Activated naive CD4-positive, alpha-beta T cell treated with anti-CD3 and anti-CD28 coated beads, Interleukin-2, amount 50 U/mL, for 72 hours (primary cell): ENCODE data around the gene MACROD2. TPM values are rescaled to one million over a fixed set of nuclear protein-coding genes. Genes with fewer than 3 reads are reported as not detected.
"Not testable (repeated sequence)": the region's sequence is repeated elsewhere in the genome, so short reads cannot be mapped to it uniquely, and the experiment has no call there.

ENCODE experiments used
- ATAC-seq, 2 donors: fragments of 150-1000 bp; cut with Tn5 transposase; 2 replicates each; pipeline ENCODE4 v1.10.0; 2021; ENCODE audit warnings: mild to moderate bottlenecking in 2 of 2, moderate library complexity in 2 of 2
- DNase-seq, 2 donors: peaks; one replicate each; pipeline ENCODE4 v3.0.0; 2021 to 2022; ENCODE audit warnings: low spot score in 2 of 2
- H3K27ac Mint-ChIP-seq, 2 donors: one replicate each; pipeline ENCODE4 v1.8.0; 2022; ENCODE audit warnings: mild to moderate bottlenecking in 2 of 2, mixed read lengths in 2 of 2
- H3K36me3 Mint-ChIP-seq, 2 donors: one replicate each; pipeline ENCODE4 v1.8.0; 2022; ENCODE audit warnings: mixed read lengths in 2 of 2
- H3K9me3 Mint-ChIP-seq, 2 donors: one replicate each; pipeline ENCODE4 v1.8.0; 2022; ENCODE audit warnings: mixed read lengths in 2 of 2
- total RNA-seq, 2 donors: library from RNA; stranded (reverse); gene quantifications; one replicate each; pipeline ENCODE4 v1.2.3, GENCODE V29; 2022

The MACROD2 gene
- total RNA-seq, 2 donors from 2014 or later = not detected

GRCh38 chr20:14266246-14266645 is 270.9 kb downstream of the MACROD2 start:
- no peaks in the 10 kb centered on the region for H3K36me3 Mint-ChIP-seq
- ATAC-seq (no peak), DNase-seq (no peak)
- H3K27ac Mint-ChIP-seq = no peak overlapping the region
- peaks cover 8% of the 10 kb centered on the region in 2 donors for H3K9me3 Mint-ChIP-seq

GRCh38 chr20:14270751-14271150 is 275.4 kb downstream of the MACROD2 start:
- not testable (repeated sequence) for H3K27ac Mint-ChIP-seq, ATAC-seq, DNase-seq, H3K9me3 Mint-ChIP-seq, H3K36me3 Mint-ChIP-seq

- Mint-ChIP-seq H3K9me3 (peaks cover 8 to 10% of the 10 kb centered on the region in 2 donors), H3K27ac (no peak overlapping the region), H3K36me3 (no peaks in the 10 kb centered on the region)
- ATAC-seq = no peak
- no peak for DNase-seq
Measured at GRCh38 chr20:14282140-14282539, 286.8 kb downstream of the MACROD2 start.

GRCh38 chr20:14284443-14284842 is 289.1 kb downstream of the MACROD2 start:
- no peak overlapping the region for H3K27ac Mint-ChIP-seq
- H3K9me3 Mint-ChIP-seq = peaks cover 12 to 15% of the 10 kb centered on the region in 2 donors
- DNase-seq = no peak
- no peak for ATAC-seq
- H3K36me3 Mint-ChIP-seq = no peaks in the 10 kb centered on the region

- Mint-ChIP-seq H3K36me3 (no peaks in the 10 kb centered on the region), H3K9me3 (peaks cover 9 to 12% of the 10 kb centered on the region in 2 donors), H3K27ac (no peak overlapping the region)
- DNase-seq = no peak
- ATAC-seq = no peak
Measured at GRCh38 chr20:14288341-14289330, 293.3 kb downstream of the MACROD2 start.

GRCh38 chr20:14291502-14291901 is 296.2 kb downstream of the MACROD2 start:
- no peaks in the 10 kb centered on the region for H3K36me3 Mint-ChIP-seq
- no peak overlapping the region for H3K27ac Mint-ChIP-seq
- DNase-seq = no peak
- no peak for ATAC-seq
- peaks cover 12% of the 10 kb centered on the region in 2 donors for H3K9me3 Mint-ChIP-seq

GRCh38 chr20:14295238-14295637 is 299.9 kb downstream of the MACROD2 start:
- ATAC-seq (no peak), DNase-seq (no peak)
- Mint-ChIP-seq H3K36me3 (no peaks in the 10 kb centered on the region), H3K27ac (no peak overlapping the region), H3K9me3 (peaks cover 7 to 13% of the 10 kb centered on the region in 2 donors)

- ATAC-seq = no peak
- no peaks in the 10 kb centered on the region for H3K36me3 Mint-ChIP-seq
- H3K27ac Mint-ChIP-seq = no peak overlapping the region
- H3K9me3 Mint-ChIP-seq = peaks cover 7 to 13% of the 10 kb centered on the region in 2 donors
- no peak for DNase-seq
Measured at GRCh38 chr20:14295770-14296309, 300.5 kb downstream of the MACROD2 start.

- no peaks in the 10 kb centered on the region for H3K36me3 Mint-ChIP-seq
- H3K9me3 Mint-ChIP-seq = peaks cover 15% of the 10 kb centered on the region in 2 donors
- H3K27ac Mint-ChIP-seq = no peak overlapping the region
- ATAC-seq = no peak
- no peak for DNase-seq
Measured at GRCh38 chr20:14299831-14300230, 304.5 kb downstream of the MACROD2 start.

GRCh38 chr20:14303106-14303505 is 307.8 kb downstream of the MACROD2 start:
- H3K9me3 Mint-ChIP-seq = peaks cover 14 to 21% of the 10 kb centered on the region in 2 donors
- DNase-seq = no peak
- no peak overlapping the region for H3K27ac Mint-ChIP-seq

GRCh38 chr20:14303651-14304050 is 308.3 kb downstream of the MACROD2 start:
- peaks cover 11 to 18% of the 10 kb centered on the region in 2 donors for H3K9me3 Mint-ChIP-seq
- H3K27ac Mint-ChIP-seq = no peak overlapping the region
- DNase-seq (no peak), ATAC-seq (no peak)
- H3K36me3 Mint-ChIP-seq = no peaks in the 10 kb centered on the region

More at GRCh38 chr20:14303106-14303505, 307.8 kb downstream of the MACROD2 start:
- no peak for ATAC-seq
- no peaks in the 10 kb centered on the region for H3K36me3 Mint-ChIP-seq

GRCh38 chr20:14304472-14304871 is 309.2 kb downstream of the MACROD2 start:
- no peaks in the 10 kb centered on the region for H3K36me3 Mint-ChIP-seq
- H3K27ac Mint-ChIP-seq = no peak overlapping the region
- H3K9me3 Mint-ChIP-seq = peaks cover 10 to 17% of the 10 kb centered on the region in 2 donors
- DNase-seq (no peak), ATAC-seq (no peak)

- H3K9me3 Mint-ChIP-seq = peaks cover 10 to 17% of the 10 kb centered on the region in 2 donors
- ATAC-seq (no peak), DNase-seq (no peak)
- H3K27ac Mint-ChIP-seq = no peak overlapping the region
- H3K36me3 Mint-ChIP-seq = no peaks in the 10 kb centered on the region
Measured at GRCh38 chr20:14307956-14308355, 312.6 kb downstream of the MACROD2 start.

- Mint-ChIP-seq H3K9me3 (peaks cover 1 to 5% of the 10 kb centered on the region in 2 donors), H3K27ac (no peak overlapping the region), H3K36me3 (no peaks in the 10 kb centered on the region)
- DNase-seq = no peak
- no peak for ATAC-seq
Measured at GRCh38 chr20:14310977-14311627, 315.8 kb downstream of the MACROD2 start.

GRCh38 chr20:14312001-14312400 is 316.7 kb downstream of the MACROD2 start:
- DNase-seq (no peak), ATAC-seq (no peak)
- Mint-ChIP-seq H3K36me3 (no peaks in the 10 kb centered on the region), H3K27ac (no peak overlapping the region), H3K9me3 (peaks cover 3 to 10% of the 10 kb centered on the region in 2 donors)

- Mint-ChIP-seq H3K36me3 (no peaks in the 10 kb centered on the region), H3K27ac (no peak overlapping the region), H3K9me3 (peaks cover 4 to 11% of the 10 kb centered on the region in 2 donors)
- no peak for DNase-seq
- no peak for ATAC-seq
Measured at GRCh38 chr20:14313341-14314020, 318.2 kb downstream of the MACROD2 start.
